Measurements from ENCODE around the gene TNFRSF18. TPM values are rescaled to one million over a fixed set of nuclear protein-coding genes. Genes with fewer than 3 reads are reported as not detected.

The TNFRSF18 gene
- total RNA-seq, 1 donor from 2014 or later: 0.47 TPM

GRCh38 chr1:1170215-1171091, 35.9 kb downstream of the TNFRSF18 start:
- Histone ChIP-seq H3K4me1 (peaks cover 8% of the 10 kb centered on the region), H3K27ac (no peak overlapping the region), H3K36me3 (no peaks in the 10 kb centered on the region), H3K9me3 (no peaks in the 10 kb centered on the region), H3K4me3 (no peak overlapping the region), H3K27me3 (ENCODE audit: low read depth) (peaks cover 59% of the 10 kb centered on the region)
- no peak for TF ChIP-seq CTCF (IDR thresholded peaks at IDR 0.05)
- DNase-seq (peak; percentile 42), ATAC-seq (no peak)
- intact Hi-C loops (cut with DNase I): no loop called here

DNA sequence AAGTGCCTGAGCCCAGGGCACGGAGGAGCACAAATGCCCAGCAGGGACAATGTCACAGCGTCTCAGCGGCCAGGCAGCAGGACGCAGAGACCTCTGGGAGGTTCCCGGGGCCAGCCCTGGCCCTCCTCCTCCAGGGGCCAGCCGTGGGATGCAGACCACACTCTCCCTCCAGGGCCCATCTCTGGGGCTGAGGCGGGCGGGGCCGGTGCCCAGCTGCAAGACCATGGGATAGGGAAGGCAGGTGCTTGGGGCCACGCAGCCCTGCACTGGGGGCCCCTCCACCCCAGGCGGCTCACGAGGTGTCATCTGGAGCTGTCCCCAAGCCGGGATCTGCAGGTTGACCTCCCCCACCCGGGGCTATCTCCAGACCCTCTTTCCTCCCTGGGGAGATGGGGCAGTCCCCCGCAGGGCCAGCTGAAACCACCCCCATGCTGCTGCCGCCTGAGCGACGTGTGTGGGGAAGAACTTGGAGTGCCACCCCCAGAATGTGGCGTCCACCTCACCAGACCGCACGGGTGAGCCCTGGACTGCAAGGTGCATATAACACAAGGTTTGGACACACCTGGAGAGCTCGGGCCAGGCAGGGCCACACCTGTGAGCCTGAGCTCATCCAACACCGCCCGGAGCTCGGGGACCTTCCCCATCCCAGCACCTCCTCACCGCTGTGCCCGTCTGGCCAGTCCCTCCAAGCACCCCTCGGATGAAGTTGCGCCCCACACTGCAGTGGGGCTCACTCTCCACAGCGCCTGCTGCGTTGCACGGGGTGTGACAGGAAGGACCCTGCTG, 36.8 kb downstream of the TNFRSF18 start:
- ATAC-seq: no peak
- H3K27ac ChIP-seq: no peak overlapping the region
- peaks cover 59% of the 10 kb centered on the region for H3K27me3 ChIP-seq (ENCODE audit: low read depth)
- H3K9me3 ChIP-seq: no peaks in the 10 kb centered on the region
- TF ChIP-seq CTCF (IDR thresholded peaks at IDR 0.05): no peak
- H3K4me1 ChIP-seq: peaks cover 8% of the 10 kb centered on the region
- intact Hi-C loops (cut with DNase I): no loop called here
- H3K4me3 ChIP-seq: no peak overlapping the region
- DNase-seq: peak; percentile 40
- no peaks in the 10 kb centered on the region for H3K36me3 ChIP-seq

DNA sequence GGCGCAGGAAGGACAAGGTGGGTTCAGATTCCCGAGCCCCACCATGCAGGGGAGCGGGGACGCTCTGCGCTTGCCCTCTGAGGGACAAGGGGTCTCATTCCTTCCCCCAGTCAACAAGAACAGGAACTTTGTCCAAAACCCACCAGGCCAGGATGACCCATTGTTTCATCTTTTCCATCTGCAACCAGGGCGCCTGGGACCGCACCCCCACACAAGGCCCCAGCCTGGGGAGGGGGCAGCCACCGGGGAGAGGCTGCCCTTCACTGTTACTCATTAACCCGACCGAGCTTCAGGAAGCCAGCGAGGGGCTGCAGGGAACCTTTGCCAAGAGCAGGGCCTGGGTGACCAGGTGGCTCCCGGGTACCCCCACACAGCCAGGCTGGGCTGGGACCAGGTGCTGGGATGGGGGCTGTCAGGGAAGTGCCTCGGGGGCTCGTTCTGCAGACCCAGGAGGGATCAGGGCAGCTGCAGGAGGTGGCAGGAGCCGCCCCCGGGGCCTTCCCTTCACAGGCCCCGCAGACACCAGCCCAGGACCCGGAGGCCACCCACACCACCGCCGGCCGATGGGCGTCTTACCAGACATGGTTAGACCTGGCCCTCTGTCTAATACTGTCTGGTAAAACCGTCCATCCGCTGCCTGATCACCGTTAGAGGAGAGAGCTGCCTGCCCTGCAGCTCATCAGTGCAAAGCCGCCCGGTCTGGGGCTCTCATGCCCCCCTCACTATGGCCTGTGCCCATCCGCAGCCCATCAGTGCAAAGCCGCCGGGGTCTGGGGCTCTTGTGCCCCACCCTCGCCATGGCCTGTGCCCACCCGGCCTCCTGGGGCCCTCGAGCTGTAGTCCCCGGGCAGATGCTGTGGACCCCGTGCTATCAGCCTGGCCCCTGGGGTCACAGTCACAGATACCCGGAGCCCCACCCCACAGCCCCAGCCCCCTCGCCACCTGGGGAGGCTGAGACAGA, 37.7 kb downstream of the TNFRSF18 start:
- H3K4me3 ChIP-seq: no peak overlapping the region
- peak; percentile 43 for DNase-seq
- peaks cover 8% of the 10 kb centered on the region for H3K4me1 ChIP-seq
- H3K36me3 ChIP-seq: no peaks in the 10 kb centered on the region
- H3K27me3 ChIP-seq (ENCODE audit: low read depth): peaks cover 54% of the 10 kb centered on the region
- intact Hi-C loops (cut with DNase I): no loop called here
- no peak for TF ChIP-seq CTCF (IDR thresholded peaks at IDR 0.05)
- no peak for ATAC-seq
- H3K9me3 ChIP-seq: no peaks in the 10 kb centered on the region
- H3K27ac ChIP-seq: no peak overlapping the region

DNA sequence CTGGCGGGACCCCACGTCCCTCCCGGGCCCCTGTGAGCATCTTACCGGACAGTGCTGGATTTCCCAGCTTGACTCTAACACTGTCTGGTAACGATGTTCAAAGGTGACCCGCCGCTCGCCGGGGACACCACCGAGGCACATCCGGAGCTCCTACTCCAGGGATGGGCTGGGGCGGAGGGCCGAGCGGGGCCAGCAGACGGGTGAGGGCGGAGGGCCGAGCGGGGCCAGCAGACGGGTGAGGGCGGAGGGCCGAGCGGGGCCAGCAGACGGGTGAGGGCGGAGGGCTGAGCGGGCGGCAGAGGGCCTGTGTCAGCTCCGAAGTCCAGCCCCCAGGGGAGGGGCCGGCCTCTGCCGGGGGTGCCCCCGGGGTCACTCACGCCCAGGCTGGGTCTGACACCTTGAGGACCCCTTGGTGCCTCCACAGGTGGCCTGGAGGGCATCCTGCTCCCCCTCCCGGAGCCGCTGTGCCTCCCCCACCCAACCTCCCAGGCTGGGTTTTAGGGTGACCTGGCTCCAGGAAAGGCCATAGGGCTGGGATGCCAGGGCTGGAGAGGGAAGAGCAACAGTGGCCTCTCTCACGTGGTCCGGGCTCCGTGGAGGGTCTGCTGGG, 38.4 kb downstream of the TNFRSF18 start:
- ATAC-seq (no peak), DNase-seq (peak; percentile 34)
- H3K36me3 ChIP-seq: no peaks in the 10 kb centered on the region
- H3K4me1 ChIP-seq: peaks cover 8% of the 10 kb centered on the region
- no peak for TF ChIP-seq CTCF (IDR thresholded peaks at IDR 0.05)
- H3K9me3 ChIP-seq: no peaks in the 10 kb centered on the region
- H3K27me3 ChIP-seq (ENCODE audit: low read depth): peaks cover 50% of the 10 kb centered on the region
- intact Hi-C loops (cut with DNase I): no loop called here
- peak overlapping the region; percentile 11 for H3K4me3 ChIP-seq
- H3K27ac ChIP-seq: no peak overlapping the region
